WTC11 (cell line): ENCODE results near the gene STK16. TPM values are rescaled to one million over a fixed set of nuclear protein-coding genes. Genes with fewer than 3 reads are reported as not detected.

Experiments
- ATAC-seq: fragments of 200-7000 bp; cut with Tn5 transposase; 2 replicates; pipeline ENCODE4 v1.10.0; 2021; ENCODE audit warnings: mild to moderate bottlenecking, moderate library complexity
- CTCF ChIA-PET: fragments of 300-600 bp; sonication (Branson Sonifier 250); formaldehyde crosslinking; loops from one replicate; lab custom pipeline; 2021; ENCODE audit warnings: antibody characterized with exemption; lab: Charles Lee
- POLR2A ChIA-PET: fragments of 350-600 bp; sonication (Branson Sonifier 250); formaldehyde crosslinking; loops from one replicate; lab custom pipeline; 2021; ENCODE audit warnings: antibody characterized with exemption; lab: Charles Lee
- DNase-seq: peaks from one replicate; pipeline ENCODE4 v3.0.0; 2021; ENCODE audit warnings: low spot score
- H3K27ac Mint-ChIP-seq: 2 replicates; pipeline ENCODE4 v1.8.0; 2021; ENCODE audit warnings: mixed read lengths
- H3K27me3 Mint-ChIP-seq: 2 replicates; pipeline ENCODE4 v1.8.0; 2021; ENCODE audit warnings: low read depth, mild to moderate bottlenecking, moderate library complexity, mixed read lengths
- H3K36me3 Mint-ChIP-seq: 2 replicates; pipeline ENCODE4 v1.8.0; 2021; ENCODE audit warnings: mixed read lengths
- H3K4me1 Mint-ChIP-seq: 2 replicates; pipeline ENCODE4 v1.8.0; 2022; ENCODE audit warnings: mixed read lengths
- H3K4me3 Mint-ChIP-seq: 2 replicates; pipeline ENCODE4 v1.8.0; 2021; ENCODE audit warnings: mild to moderate bottlenecking, moderate library complexity, mixed read lengths
- H3K9me3 Mint-ChIP-seq: 2 replicates; pipeline ENCODE4 v1.8.0; 2021; ENCODE audit warnings: mixed read lengths
- AFF4 ChIP-seq: sonication (generic); formaldehyde crosslinking; IDR thresholded peaks from 2 replicates; pipeline ENCODE4 v1.8.1; 2023; ENCODE audit warnings: mild to moderate bottlenecking, missing genetic modification reagents, borderline replicate concordance
- ATF1 ChIP-seq: sonication (generic); formaldehyde crosslinking; IDR thresholded peaks from 2 replicates; pipeline ENCODE4 v1.8.1; 2023; ENCODE audit warnings: mild to moderate bottlenecking, moderate library complexity, missing genetic modification reagents
- CBFB ChIP-seq: sonication (generic); formaldehyde crosslinking; IDR thresholded peaks from 2 replicates; pipeline ENCODE4 v1.8.1; 2022; ENCODE audit warnings: mild to moderate bottlenecking, low read depth, missing genetic modification reagents
- CTCF ChIP-seq: fragments of 200-600 bp; IDR thresholded peaks from 2 replicates; pipeline ENCODE4 v1.8.0; 2022; ENCODE audit warnings: antibody characterized with exemption
- E2F4 ChIP-seq: sonication (generic); formaldehyde crosslinking; IDR thresholded peaks from 2 replicates; pipeline ENCODE4 v1.8.1; 2022; ENCODE audit warnings: low read depth, mild to moderate bottlenecking, moderate library complexity, missing genetic modification reagents, borderline replicate concordance
- ERG ChIP-seq: fragments of 250-450 bp; sonication (Bioruptor Pico); IDR thresholded peaks from 2 replicates; pipeline ENCODE4 v1.8.0; 2021; ENCODE audit warnings: mild to moderate bottlenecking
- FOXP1 ChIP-seq: sonication (generic); formaldehyde crosslinking; IDR thresholded peaks from 2 replicates; pipeline ENCODE4 v1.8.0; 2022; ENCODE audit warnings: missing genetic modification reagents, mild to moderate bottlenecking, moderate library complexity, borderline replicate concordance
- JUN ChIP-seq: sonication (generic); formaldehyde crosslinking; IDR thresholded peaks from 2 replicates; pipeline ENCODE4 v1.8.0; 2023; ENCODE audit warnings: mild to moderate bottlenecking, missing genetic modification reagents
- KAT7 ChIP-seq: sonication (generic); formaldehyde crosslinking; IDR thresholded peaks from 2 replicates; pipeline ENCODE4 v1.8.1; 2023; ENCODE audit warnings: missing genetic modification reagents, mild to moderate bottlenecking, borderline replicate concordance
- MYBL2 ChIP-seq: sonication (generic); formaldehyde crosslinking; IDR thresholded peaks from 2 replicates; pipeline ENCODE4 v1.8.1; 2023; ENCODE audit warnings: mild to moderate bottlenecking, moderate library complexity, missing genetic modification reagents
- STAT6 ChIP-seq: sonication (generic); formaldehyde crosslinking; conservative IDR thresholded peaks from 2 replicates; pipeline ENCODE4 v1.8.1; 2023; ENCODE audit warnings: mild to moderate bottlenecking, low read depth, missing genetic modification reagents, moderate library complexity
- TEAD4 ChIP-seq: sonication (generic); formaldehyde crosslinking; IDR thresholded peaks from 2 replicates; pipeline ENCODE4 v1.8.0; 2022; ENCODE audit warnings: mild to moderate bottlenecking, missing genetic modification reagents
- USF2 ChIP-seq: sonication (generic); formaldehyde crosslinking; IDR thresholded peaks from 2 replicates; pipeline ENCODE4 v1.8.1; 2023; ENCODE audit warnings: mild to moderate bottlenecking, missing genetic modification reagents, moderate library complexity
- ZNF121 ChIP-seq: sonication (generic); formaldehyde crosslinking; IDR thresholded peaks from 2 replicates; pipeline ENCODE4 v1.8.0; 2023; ENCODE audit warnings: missing genetic modification reagents
- ZNF219 ChIP-seq: sonication (generic); formaldehyde crosslinking; IDR thresholded peaks from 2 replicates; pipeline ENCODE4 v1.8.0; 2023; ENCODE audit warnings: missing genetic modification reagents, mild to moderate bottlenecking, borderline replicate concordance
- ZNF423 ChIP-seq: fragments of 250-450 bp; sonication (Bioruptor Pico); IDR thresholded peaks from 2 replicates; pipeline ENCODE4 v2.1.2; 2022; ENCODE audit warnings: mild to moderate bottlenecking, moderate library complexity
- ZNF425 ChIP-seq: fragments of 250-450 bp; sonication (Bioruptor Pico); conservative IDR thresholded peaks from 2 replicates; pipeline ENCODE4 v1.9.0; 2021; ENCODE audit warnings: mild to moderate bottlenecking
- ZSCAN18 ChIP-seq: fragments of 250-450 bp; sonication (Bioruptor Pico); IDR thresholded peaks from 2 replicates; pipeline ENCODE4 v2.1.2; 2022; ENCODE audit warnings: mild to moderate bottlenecking, moderate library complexity
- total RNA-seq: library from RNA; stranded (reverse); gene quantifications from 3 replicates; pipeline ENCODE4 v1.2.3, GENCODE V29; 2021

The STK16 gene
- total RNA-seq, 1 experiment from 2014 or later, result 27.5 TPM

- TF ChIP-seq STAT6 (CRISPR knock-in tag) (no peak), ZSCAN18 (CRISPR knock-in tag) (no peak), CTCF (no peak), ERG (no peak), USF2 (CRISPR knock-in tag) (no peak), TEAD4 (CRISPR knock-in tag) (no peak), CBFB (CRISPR knock-in tag) (no peak), ZNF219 (CRISPR knock-in tag) (no peak), JUN (CRISPR knock-in tag) (no peak), MYBL2 (no peak)
These were observed 40.7 kb upstream of the STK16 start (continued) for GRCh38 chr2:219204425-219205164.

- DNase-seq (no peak), ATAC-seq (no peak)
- Mint-ChIP-seq H3K4me3 (peak overlapping the region; percentile 74), H3K27me3 (peaks cover 15% of the 10 kb centered on the region), H3K36me3 (peaks cover 17% of the 10 kb centered on the region), H3K9me3 (peaks cover 14% of the 10 kb centered on the region), H3K27ac (no peak overlapping the region), H3K4me1 (peaks cover 6% of the 10 kb centered on the region)
- ChIA-PET POLR2A (interaction anchor here (0.7 kb wide), 1 partner anchor 495 kb away, joined by 3 read pairs; no protein-coding TSS in a partner anchor), CTCF (interaction anchor here (0.7 to 1.1 kb wide), 2 partner anchors 273 to 325 kb away, joined by 3 read pairs; no protein-coding TSS in a partner anchor)
- TF ChIP-seq ZNF423 (CRISPR knock-in tag) (no peak), ATF1 (no peak), KAT7 (CRISPR knock-in tag) (no peak), E2F4 (CRISPR knock-in tag) (no peak), FOXP1 (CRISPR knock-in tag) (no peak), ZNF425 (CRISPR knock-in tag) (no peak), AFF4 (no peak), ZNF121 (no peak)
These were observed 40.1 kb upstream of the STK16 start for GRCh38 chr2:219205165-219205538.
